ENCODE results near the gene TP53BP2. TPM values are rescaled to one million over a fixed set of nuclear protein-coding genes. Genes with fewer than 3 reads are reported as not detected.
"Not testable (repeated sequence)": the region's sequence is repeated elsewhere in the genome, so short reads cannot be mapped to it uniquely, and the experiment has no call there.

The TP53BP2 gene
- total RNA-seq, 2 experiments from 2014 or later, result 37.8 to 38.7 TPM

DNA sequence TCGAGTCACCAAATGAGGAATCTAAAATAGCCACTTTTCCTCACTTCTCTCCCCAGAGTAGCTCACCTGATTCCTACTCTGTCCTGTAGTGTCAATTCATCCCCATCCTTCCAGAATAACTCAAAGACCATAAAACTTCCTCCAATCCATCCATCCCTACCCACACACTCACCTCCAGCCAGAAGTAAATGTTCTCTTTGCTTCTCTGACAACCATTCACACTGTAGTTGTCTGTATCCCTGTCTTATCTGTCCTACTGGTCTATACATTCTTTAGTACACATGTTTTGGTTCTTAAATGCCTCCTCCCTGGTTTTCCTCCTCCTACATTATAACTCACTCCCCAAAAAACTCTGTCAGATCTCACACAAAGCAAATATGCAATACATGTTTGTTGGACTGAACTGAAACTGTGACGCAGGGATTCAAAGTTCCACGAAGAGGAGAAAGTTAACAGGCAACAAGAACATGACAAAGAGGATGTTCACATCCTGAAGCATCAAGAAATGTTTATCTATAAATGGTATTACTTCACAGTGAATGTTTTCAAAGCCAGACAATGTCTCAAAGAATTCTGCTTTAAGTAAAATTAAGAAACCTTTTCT is 11.0 kb downstream of the TP53BP2 start:
- ChIA-PET CTCF (interaction anchor here (1.0 to 2.5 kb wide), 2 partner anchors 11 to 16 kb away, joined by 3 to 14 read pairs; partner anchors contain the start of gene TP53BP2), POLR2A (interaction anchor here (1.0 kb wide), 1 partner anchor 10 kb away, joined by 3 read pairs; no protein-coding TSS in a partner anchor)

DNA sequence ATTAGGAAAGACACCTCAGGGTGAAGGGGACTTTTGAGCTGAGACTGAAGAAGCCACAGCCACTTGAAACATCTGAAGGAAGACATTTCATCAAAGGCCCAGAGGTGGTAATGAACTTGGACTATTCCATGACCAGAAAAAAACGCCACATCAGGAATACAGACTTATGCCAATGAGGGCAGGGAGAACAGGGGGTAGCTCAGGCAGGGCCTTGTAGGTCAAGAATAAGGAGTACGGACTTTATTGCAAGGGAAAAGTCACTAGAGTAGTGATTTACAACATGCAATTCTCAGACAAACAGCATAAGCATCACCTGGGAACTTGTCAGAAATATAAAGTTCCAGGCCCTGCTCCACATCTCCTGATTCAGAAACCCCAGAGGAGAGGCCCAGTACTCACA is 11.8 kb downstream of the TP53BP2 start:
- ChIA-PET CTCF (interaction anchor here (2.5 kb wide), 1 partner anchor 12 kb away, joined by 14 read pairs; the partner anchor contains the start of gene TP53BP2), POLR2A (interaction anchor here (1.0 to 1.5 kb wide), 2 partner anchors 8 to 11 kb away, joined by 3 read pairs; no protein-coding TSS in a partner anchor)

DNA sequence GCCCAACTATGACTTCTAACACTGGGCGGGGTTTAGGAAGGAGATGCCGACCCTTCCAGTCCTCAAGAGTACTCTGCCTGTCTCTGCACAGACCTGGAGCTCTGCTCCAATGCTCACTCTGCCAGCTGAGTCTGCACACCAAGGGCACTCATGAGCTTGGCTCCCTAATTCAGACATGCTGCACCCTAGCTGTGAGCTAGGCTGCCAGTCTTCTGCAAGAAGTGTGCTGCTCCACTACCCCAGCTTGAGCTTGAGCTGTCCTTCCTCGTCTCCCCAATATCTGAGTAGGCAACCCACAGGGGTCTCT is 13.2 kb downstream of the TP53BP2 start:
- POLR2A ChIA-PET, result interaction anchor here (1.5 to 1.6 kb wide), 2 partner anchors 10 to 12 kb away, joined by 3 to 9 read pairs; no protein-coding TSS in a partner anchor
- CTCF ChIA-PET, result interaction anchor here (2.5 kb wide), 1 partner anchor 13 kb away, joined by 14 read pairs; the partner anchor contains the start of gene TP53BP2

- POLR2A ChIA-PET, result interaction anchor here (0.6 to 1.6 kb wide), 2 partner anchors 13 to 603 kb away, joined by 3 to 9 read pairs; partner anchors contain the start of gene WDR26
- CTCF ChIA-PET, result interaction anchor here (2.5 kb wide), 1 partner anchor 14 kb away, joined by 14 read pairs; the partner anchor contains the start of gene TP53BP2
Observed at GRCh38 chr1:223831755-223832636, 13.8 kb downstream of the TP53BP2 start.

- ChIA-PET CTCF (no interaction called here), POLR2A (no interaction called here)
Observed at GRCh38 chr1:223829678-223830077, 16.1 kb downstream of the TP53BP2 start.

DNA sequence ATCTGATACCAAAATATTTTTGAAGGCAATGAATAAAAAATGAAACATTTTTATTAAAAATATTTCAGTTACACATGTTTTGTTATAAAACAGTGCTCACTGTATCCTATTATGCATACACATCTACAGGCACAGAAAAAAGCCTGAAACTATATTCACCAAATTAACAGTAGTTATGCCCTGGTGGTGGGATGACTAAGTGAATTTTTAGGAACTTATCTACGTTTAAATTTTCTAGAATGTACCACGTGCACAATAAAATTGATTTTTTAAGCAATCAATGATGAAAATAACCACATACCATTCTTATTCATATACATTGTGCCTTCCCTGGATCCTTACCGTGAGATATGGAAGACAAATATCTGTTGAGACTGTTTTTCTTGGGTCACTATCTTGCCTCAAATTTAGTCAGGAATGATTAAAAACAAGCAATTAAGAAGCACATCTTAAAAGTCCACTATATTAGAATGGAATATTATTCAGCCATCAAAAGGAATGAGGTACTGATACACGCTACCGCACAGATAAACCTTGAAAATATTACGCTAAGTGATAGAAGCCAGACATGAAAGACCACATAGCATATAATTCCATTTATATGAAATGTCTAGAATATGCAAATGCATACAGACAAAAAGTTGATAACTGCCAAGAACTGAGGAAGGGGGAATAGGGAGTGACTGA is 17.4 kb downstream of the TP53BP2 start:
- CTCF ChIA-PET, result no interaction called here
- POLR2A ChIA-PET, result no interaction called here

DNA sequence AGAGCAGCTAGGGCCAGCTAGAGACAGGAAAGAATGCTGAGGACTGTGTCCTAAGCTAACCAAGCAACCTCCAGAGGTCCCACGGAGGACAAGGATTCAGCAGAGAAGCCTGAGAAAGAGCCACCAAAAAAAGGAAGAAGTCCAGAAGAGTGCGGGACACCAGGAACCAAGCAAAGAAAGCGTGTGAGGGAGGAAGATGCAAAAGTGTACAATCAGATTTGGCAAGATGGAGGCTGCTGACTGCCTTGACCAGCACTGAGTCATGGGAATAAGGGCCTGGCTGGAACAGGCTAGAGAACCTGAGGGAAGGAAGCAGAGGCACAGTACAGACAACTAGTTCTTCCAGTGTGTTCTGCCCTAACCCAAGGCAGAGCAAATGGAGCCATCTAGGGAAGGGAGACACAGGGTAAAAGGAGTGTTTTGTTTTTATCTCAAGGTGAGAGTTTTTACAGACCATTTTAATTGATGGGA is 18.5 kb downstream of the TP53BP2 start:
- CTCF ChIA-PET, result interaction anchor here (1.0 kb wide), 1 partner anchor 33 kb away, joined by 3 read pairs; no protein-coding TSS in a partner anchor
- POLR2A ChIA-PET, result interaction anchor here (1.7 kb wide), 1 partner anchor 18 kb away, joined by 4 read pairs; no protein-coding TSS in a partner anchor

DNA sequence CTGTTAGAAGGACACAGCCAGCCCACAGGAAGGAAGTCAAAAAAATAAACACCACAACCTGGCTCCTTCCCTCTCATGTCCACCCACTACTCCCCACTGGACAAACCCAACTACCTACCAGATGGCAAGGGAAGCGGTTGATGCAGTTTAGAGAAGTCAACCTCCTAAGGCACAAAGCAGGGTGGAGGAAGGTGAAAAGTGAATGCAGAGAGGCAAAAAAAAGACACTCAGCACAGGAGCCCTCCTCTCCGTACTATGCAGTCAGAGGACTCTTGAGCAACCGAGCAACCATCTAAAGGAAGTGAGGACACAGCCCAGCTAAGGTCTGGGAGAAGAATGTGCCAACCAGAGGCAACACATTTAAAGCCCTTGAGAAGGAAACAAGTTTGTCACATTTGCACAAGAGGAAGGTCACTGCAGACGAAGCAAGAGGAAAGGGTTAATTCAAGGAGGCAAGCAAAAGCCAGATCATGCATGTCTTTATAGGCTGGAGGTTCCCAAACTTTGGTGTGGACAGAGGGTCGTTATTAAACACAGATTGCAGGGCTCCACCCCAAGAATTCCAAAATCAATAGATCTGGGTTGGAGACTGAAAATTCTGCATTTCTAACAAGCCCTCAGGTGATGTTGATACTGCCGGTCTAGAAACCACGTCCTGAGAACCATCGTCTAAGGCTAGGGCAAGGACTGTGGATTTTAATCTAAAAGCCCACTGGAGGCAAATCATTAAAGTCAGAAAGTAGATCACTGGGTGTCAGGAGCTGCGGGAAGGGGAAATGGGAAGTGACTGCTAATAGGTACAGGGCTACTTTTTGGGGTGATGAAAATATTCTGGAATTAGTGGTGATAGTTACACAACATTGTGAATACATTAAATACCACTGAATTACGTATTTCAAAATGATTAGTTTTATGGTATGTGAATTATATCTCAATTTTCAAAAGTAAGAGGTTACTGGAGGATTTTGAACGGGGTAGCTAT is 19.7 kb downstream of the TP53BP2 start:
- ChIA-PET CTCF (interaction anchor here (1.0 kb wide), 1 partner anchor 32 kb away, joined by 3 read pairs; no protein-coding TSS in a partner anchor), POLR2A (interaction anchor here (1.7 kb wide), 1 partner anchor 19 kb away, joined by 4 read pairs; no protein-coding TSS in a partner anchor)

GRCh38 chr1:223824712-223825111 is 21.0 kb downstream of the TP53BP2 start:
- ChIA-PET POLR2A (no interaction called here), CTCF (interaction anchor here (2.0 kb wide), 1 partner anchor 75 kb away, joined by 4 read pairs; no protein-coding TSS in a partner anchor)

DNA sequence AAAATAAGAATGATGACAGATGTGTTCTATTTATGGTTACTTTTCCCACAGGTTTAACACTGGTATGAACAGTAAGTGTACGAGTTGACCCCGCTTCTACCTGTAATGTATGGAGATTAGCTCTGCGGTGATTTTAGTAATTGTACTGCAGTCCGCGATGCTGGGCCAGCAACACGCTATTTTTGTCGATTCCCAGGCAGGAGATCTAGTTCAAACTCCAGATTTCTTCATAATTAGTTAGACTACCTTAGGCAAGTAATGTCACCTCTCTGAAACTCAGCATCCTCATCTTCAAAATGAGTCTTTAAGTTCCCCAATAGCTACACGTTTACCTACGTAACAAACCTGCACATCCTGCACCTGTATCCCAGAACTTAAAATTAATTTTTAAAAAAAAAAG is 21.5 kb downstream of the TP53BP2 start:
- CTCF ChIA-PET, result interaction anchor here (2.0 kb wide), 1 partner anchor 75 kb away, joined by 4 read pairs; no protein-coding TSS in a partner anchor
- POLR2A ChIA-PET, result no interaction called here

- POLR2A ChIA-PET, result no interaction called here
Observed at GRCh38 chr1:223820971-223821370, 24.8 kb downstream of the TP53BP2 start.

DNA sequence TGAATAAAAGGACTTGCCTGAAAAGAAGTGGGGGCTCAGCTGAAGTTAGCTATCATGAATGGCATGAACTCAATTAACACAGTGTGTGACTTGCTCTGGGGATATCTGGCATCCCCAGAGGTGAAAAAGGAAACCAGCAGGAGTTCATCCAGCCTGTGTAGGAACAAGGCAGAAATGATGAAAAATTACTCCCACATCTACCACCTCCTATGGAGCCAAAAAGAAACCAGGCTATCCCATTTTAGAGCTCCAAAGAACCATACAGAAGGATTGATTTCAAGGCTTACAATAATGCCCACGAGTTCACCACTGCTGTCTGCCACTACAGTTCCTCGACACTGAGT is 25.3 kb downstream of the TP53BP2 start:
- POLR2A ChIA-PET, result no interaction called here

More at GRCh38 chr1:223820971-223821370, 24.8 kb downstream of the TP53BP2 start:
- CTCF ChIA-PET, result no interaction called here

GRCh38 chr1:223819730-223820514 is 25.8 kb downstream of the TP53BP2 start:
- ChIA-PET POLR2A (no interaction called here), CTCF (no interaction called here)

More for the DNA sequence above, 25.3 kb downstream of the TP53BP2 start:
- CTCF ChIA-PET, result no interaction called here

DNA sequence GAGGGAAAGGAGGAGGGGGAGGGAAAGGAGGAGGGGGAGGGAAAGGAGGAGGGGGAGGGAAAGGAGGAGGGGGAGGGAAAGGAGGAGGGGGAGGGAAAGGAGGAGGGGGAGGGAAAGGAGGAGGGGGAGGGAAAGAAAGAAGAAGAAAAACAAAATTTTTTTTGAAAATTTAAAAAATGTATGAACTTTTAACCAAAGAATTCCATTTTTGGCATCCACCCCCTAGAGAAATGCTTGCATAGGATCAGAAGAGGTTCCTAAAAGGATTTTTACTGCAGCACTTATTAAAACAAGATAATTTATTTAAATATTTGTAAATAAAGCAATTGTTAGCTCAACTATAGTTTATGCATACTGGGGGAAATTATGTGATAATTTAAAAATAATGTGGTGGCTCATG is 28.5 kb downstream of the TP53BP2 start:
- CTCF ChIA-PET, result interaction anchor here (0.6 kb wide), 1 partner anchor 31 kb away, joined by 3 read pairs; no protein-coding TSS in a partner anchor
- POLR2A ChIA-PET, result not testable (repeated sequence)

- POLR2A ChIA-PET, result no interaction called here
- CTCF ChIA-PET, result no interaction called here
Observed at GRCh38 chr1:223815865-223816264, 29.9 kb downstream of the TP53BP2 start.

- POLR2A ChIA-PET, result no interaction called here
Observed at GRCh38 chr1:223815020-223815853, 30.5 kb downstream of the TP53BP2 start.

GRCh38 chr1:223813645-223814044 is 32.1 kb downstream of the TP53BP2 start:
- CTCF ChIA-PET, result no interaction called here
- POLR2A ChIA-PET, result no interaction called here

More at GRCh38 chr1:223815020-223815853, 30.5 kb downstream of the TP53BP2 start:
- CTCF ChIA-PET, result no interaction called here
